GM12878 (cell line): ENCODE results near the gene TBCK. TPM values are rescaled to one million over a fixed set of nuclear protein-coding genes. Genes with fewer than 3 reads are reported as not detected.

ENCODE experiments used
- ATAC-seq: fragments of 200-7000 bp; cut with Tn5 transposase; 3 replicates; pipeline ENCODE4 v1.9.1; 2020; ENCODE audit warnings: mild to moderate bottlenecking, moderate library complexity
- BruUV-seq: library from RNA; stranded (reverse); fragments of 400-500 nt; replicated peaks from 2 replicates; lab custom pipeline; 2021; lab: Mats Ljungman, UMichigan
- CTCF ChIA-PET: fragments of 300-600 bp; sonication (Branson Sonifier 250); formaldehyde crosslinking; extraction: SDS; loops from one replicate; lab custom pipeline; 2021; ENCODE audit warnings: inconsistent platforms; lab: Yijun Ruan, JAX
- POLR2A ChIA-PET: fragments of 350-600 bp; formaldehyde crosslinking; extraction: SDS; loops from one replicate; lab custom pipeline; 2021; ENCODE audit warnings: inconsistent platforms; lab: Charles Lee
- RAD21 ChIA-PET: fragments of 300-600 bp; sonication (Branson Sonifier 250); formaldehyde crosslinking; loops from one replicate; lab custom pipeline; 2023; ENCODE audit warnings: antibody characterized with exemption; ENCODE audit not compliant: unreplicated experiment; lab: Charles Lee
- SMC1A ChIA-PET: fragments of 300-600 bp; sonication (Branson Sonifier 250); formaldehyde crosslinking; loops from one replicate; lab custom pipeline; 2023; ENCODE audit not compliant: unreplicated experiment, uncharacterized antibody; lab: Charles Lee
- DNase-seq: peaks from one replicate; pipeline ENCODE4 v3.0.0-alpha.2; 2011; ENCODE audit warnings: low read depth, low spot score
- FAIRE-seq: peaks from 3 replicates; lab custom pipeline; 2011; peaks lifted over from hg19 to GRCh38; lab: Jason Lieb, UNC
- H2AFZ ChIP-seq: 2 replicates; pipeline ENCODE4 v1.6.0; 2011; ENCODE audit warnings: low read depth, low read length, control low read depth; ENCODE audit not compliant: control insufficient read depth
- H3K27ac ChIP-seq: 2 replicates; pipeline ENCODE4 v1.5.1; 2011; ENCODE audit warnings: control low read depth; ENCODE audit not compliant: control insufficient read depth, insufficient read depth
- H3K27me3 ChIP-seq, 2 experiments: replicated peaks in 1 of 2; 2 replicates each; pipeline versions ENCODE4 v1.6.0 to v1.6.1; 2011; ENCODE audit warnings: low read length in 1 of 2; ENCODE audit not compliant: control insufficient read depth in 2 of 2, insufficient read depth in 2 of 2
- H3K36me3 ChIP-seq, 2 experiments: 2 replicates each; pipeline ENCODE4 v1.5.1; 2011; ENCODE audit warnings: low read length in 1 of 2; ENCODE audit not compliant: control insufficient read depth in 2 of 2, insufficient read depth in 2 of 2
- H3K4me1 ChIP-seq: 2 replicates; pipeline ENCODE4 v1.6.1; 2011; ENCODE audit warnings: mild to moderate bottlenecking, low read length, moderate library complexity, mixed read lengths; ENCODE audit not compliant: control insufficient read depth, insufficient read depth
- H3K4me2 ChIP-seq: 2 replicates; pipeline ENCODE4 v1.6.0; 2011; ENCODE audit warnings: control low read depth; ENCODE audit not compliant: control insufficient read depth, insufficient read depth
- H3K4me3 ChIP-seq: fragments of 200-600 bp; sonication (generic); 2 replicates; pipeline ENCODE4 v1.5.1; 2016
- H3K79me2 ChIP-seq: 2 replicates; pipeline ENCODE4 v1.6.0; 2011; ENCODE audit warnings: low read length; ENCODE audit not compliant: control insufficient read depth, insufficient read depth
- H3K9ac ChIP-seq: 2 replicates; pipeline ENCODE4 v1.8.0; 2011; ENCODE audit warnings: low read length, control low read depth, mixed read lengths; ENCODE audit not compliant: control insufficient read depth, insufficient read depth
- H3K9me3 ChIP-seq: replicated peaks from 3 replicates; pipeline ENCODE4 v1.5.1; 2011; ENCODE audit warnings: mild to moderate bottlenecking, low read length; ENCODE audit not compliant: control insufficient read depth, insufficient read depth
- H4K20me1 ChIP-seq: 2 replicates; pipeline ENCODE4 v1.6.0; 2011; ENCODE audit not compliant: control insufficient read depth, insufficient read depth
- ATF2 ChIP-seq: IDR thresholded peaks from 2 replicates; pipeline ENCODE4 v1.6.1; 2012; ENCODE audit warnings: low read length, inconsistent platforms
- BCL3 ChIP-seq: IDR thresholded peaks from 2 replicates; pipeline ENCODE4 v1.6.1; 2011; ENCODE audit warnings: borderline replicate concordance, low read depth, mild to moderate bottlenecking, moderate library complexity, low read length; ENCODE audit not compliant: insufficient read depth, poor library complexity, severe bottlenecking
- BMI1 ChIP-seq: fragments of 450-650 bp; IDR thresholded peaks from 2 replicates; pipeline ENCODE4 v1.6.1; 2016; ENCODE audit warnings: mild to moderate bottlenecking, moderate library complexity, borderline replicate concordance
- CBX3 ChIP-seq: fragments of 200-600 bp; sonication (generic); IDR thresholded peaks from 2 replicates; pipeline ENCODE4 v1.6.1; 2016; ENCODE audit warnings: low read depth, borderline replicate concordance
- EP300 ChIP-seq, 2 experiments: fragments of 150-350 bp in 1 of 2; IDR thresholded peaks; 2 replicates each; pipeline ENCODE4 v1.6.1; 2011 to 2012; ENCODE audit warnings: low read depth in 2 of 2, low read length in 2 of 2, borderline replicate concordance in 1 of 2, improper control_type of control experiment in 1 of 2, inconsistent platforms in 1 of 2; ENCODE audit not compliant: control insufficient read depth in 1 of 2
- KAT2A ChIP-seq: conservative IDR thresholded peaks from 2 replicates; pipeline ENCODE4 v1.6.1; 2011; ENCODE audit warnings: low read depth, low read length; ENCODE audit not compliant: control insufficient read depth
- MXI1 ChIP-seq: fragments of 150-350 bp; IDR thresholded peaks from 2 replicates; pipeline ENCODE4 v1.6.1; 2011; ENCODE audit warnings: low read depth, mild to moderate bottlenecking, inconsistent platforms, low read length, improper control_type of control experiment
- NR2C2 ChIP-seq: IDR thresholded peaks from 2 replicates; pipeline ENCODE4 v1.6.1; 2011; ENCODE audit warnings: borderline replicate concordance, low read depth; ENCODE audit not compliant: control insufficient read depth, insufficient read length
- POLR2A ChIP-seq: IDR thresholded peaks from 2 replicates; pipeline ENCODE4 v1.6.1; 2011; ENCODE audit warnings: low read depth, mild to moderate bottlenecking, low read length
- SIX5 ChIP-seq: IDR thresholded peaks from 2 replicates; pipeline ENCODE4 v1.6.1; 2011; ENCODE audit warnings: mild to moderate bottlenecking, low read depth, low read length, moderate library complexity; ENCODE audit not compliant: severe bottlenecking
- SMAD5 ChIP-seq: IDR thresholded peaks from 2 replicates; pipeline ENCODE4 v1.6.1; 2016; ENCODE audit warnings: antibody characterized with exemption, low read depth
- TBL1XR1 ChIP-seq: IDR thresholded peaks from 2 replicates; pipeline ENCODE4 v1.6.1; 2012; ENCODE audit warnings: low read depth, low read length, improper control_type of control experiment
- TCF3 ChIP-seq: IDR thresholded peaks from 2 replicates; pipeline ENCODE4 v1.6.1; 2012; ENCODE audit warnings: low read depth, mild to moderate bottlenecking, low read length, borderline replicate concordance; ENCODE audit not compliant: insufficient read depth
- TCF7 ChIP-seq: IDR thresholded peaks from 2 replicates; pipeline ENCODE4 v1.6.1; 2014; ENCODE audit warnings: antibody characterized with exemption, borderline replicate concordance
- ZNF207 ChIP-seq: fragments of 450-650 bp; IDR thresholded peaks from 2 replicates; pipeline ENCODE4 v1.6.1; 2014; ENCODE audit warnings: antibody characterized with exemption, mild to moderate bottlenecking, borderline replicate concordance
- WGBS: methylation state at CpG from one replicate; pipeline ENCODE4 v1.1.6; 2016; ENCODE audit warnings: low lambda C conversion rate; ENCODE audit not compliant: insufficient replicate concordance, insufficient coverage; ENCODE audit errors: missing lambda C conversion rate; 5-methylcytosine and 5-hydroxymethylcytosine counted together
- in situ Hi-C: fragments of 300-500 bp; cut with MboI; formaldehyde crosslinking; loops from 9 replicates; pipeline ENCODE4 v1.14.3; 2018; ENCODE audit warnings: mixed read lengths
- intact Hi-C: fragments of 100-400 bp; cut with micrococcal nuclease; formaldehyde crosslinking; loops from one replicate; pipeline ENCODE4 v1.14.2; 2022; ENCODE audit not compliant: unreplicated experiment
- polyA plus RNA-seq, 11 experiments: library from polyadenylated mRNA; depleted of rRNA in 4 of 11; unstranded in 6 of 11; stranded (reverse) in 5 of 11; fragments of >200 nt; fragmentation: Nextera tagmentation in 4 of 11; fragmentation: Illumina TruSeq in 1 of 11; extraction: Ambion mirVana in 4 of 11; extraction: Trizol in 1 of 11; gene quantifications; 1 replicate in 1 of 11; 2 replicates in 10 of 11; pipeline versions ENCODE4 v1.2.1 to v1.2.3, GENCODE V29; 2011 to 2016; ENCODE audit warnings: inconsistent platforms in 2 of 11, missing spikeins in 2 of 11, low read depth in 1 of 11
- total RNA-seq, 4 experiments: library from RNA; depleted of rRNA in 3 of 4; stranded (reverse); fragments of >200 nt in 3 of 4; fragmentation: Illumina TruSeq in 1 of 4; extraction: Trizol in 1 of 4; gene quantifications; 2 replicates each; pipeline versions ENCODE4 v1.2.1 to v1.2.3, GENCODE V29; 2013 to 2021
- TF ChIP-seq, protein P1 (sequence below): IDR thresholded peaks from 2 replicates; pipeline ENCODE4 v1.6.1; 2012; ENCODE audit warnings: low read depth, low read length, improper control_type of control experiment
- TF ChIP-seq, protein P2 (sequence below): IDR thresholded peaks from 2 replicates; pipeline ENCODE4 v1.6.1; 2011; ENCODE audit warnings: mild to moderate bottlenecking, low read depth, low read length, moderate library complexity; ENCODE audit not compliant: insufficient replicate concordance

The TBCK gene
- total and polyA plus RNA-seq, 10 of the 15 experiments (the other 5 are each of a cell fraction or from before 2014, with no cell fraction given): 4.1 to 30.3 (median 20.2) TPM

DNA sequence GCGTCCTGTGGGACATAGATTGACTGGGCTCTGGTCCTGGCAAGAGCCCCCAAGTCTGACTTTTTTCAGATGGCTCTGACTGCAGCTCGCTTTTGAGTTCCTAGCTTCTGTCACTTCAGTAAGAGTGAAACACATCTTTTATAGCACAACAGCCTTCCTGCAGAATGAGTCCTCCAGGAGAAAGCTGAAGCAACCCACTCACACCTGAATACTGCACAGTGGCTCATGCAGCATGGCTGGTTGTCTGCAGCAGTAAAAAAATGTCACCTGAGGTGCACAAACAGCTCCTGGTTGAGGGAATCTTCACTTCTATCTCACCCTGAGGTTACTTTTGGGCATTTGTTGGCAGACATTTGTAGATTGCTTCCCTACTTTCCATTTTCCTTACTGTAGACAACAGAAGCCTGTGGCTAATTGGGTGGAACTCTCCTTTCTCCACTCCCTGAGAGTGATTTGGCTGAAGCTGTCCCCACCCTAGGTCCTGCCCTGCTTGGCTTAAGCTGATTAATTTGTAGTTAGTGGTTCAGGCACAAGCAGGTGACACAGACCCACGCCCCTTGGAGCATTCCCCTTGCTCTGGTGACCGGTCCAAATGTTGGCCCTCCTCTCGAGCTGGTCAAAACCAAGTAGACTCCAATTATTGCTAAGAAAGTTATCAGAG is 321.0 kb downstream of the TBCK start:
- H3K4me2 ChIP-seq: no peak overlapping the region
- no peaks in the 10 kb centered on the region for H3K27me3 ChIP-seq
- no peak for TF ChIP-seq TBL1XR1
- no peak for TF ChIP-seq TCF3
- no peak for TF ChIP-seq POLR2A
- TF ChIP-seq EP300 (IDR thresholded peaks at IDR 0.05; ENCODE audit: borderline replicate concordance in 1 of 2, control insufficient read depth in 1 of 2, low read depth in 2 of 2, low read length in 2 of 2): no peak
- no peak for TF ChIP-seq BCL3
- no peak for TF ChIP-seq SMAD5
- no peak for TF ChIP-seq CBX3
- no peak for TF ChIP-seq ATF2
- no peak for TF ChIP-seq NR2C2
- no peak for TF ChIP-seq ZNF207
- TF ChIP-seq KAT2A: no peak
- TF ChIP-seq MXI1: no peak
- TF ChIP-seq BMI1: no peak
- no peak for TF ChIP-seq TCF7
- TF ChIP-seq, protein P1, sequence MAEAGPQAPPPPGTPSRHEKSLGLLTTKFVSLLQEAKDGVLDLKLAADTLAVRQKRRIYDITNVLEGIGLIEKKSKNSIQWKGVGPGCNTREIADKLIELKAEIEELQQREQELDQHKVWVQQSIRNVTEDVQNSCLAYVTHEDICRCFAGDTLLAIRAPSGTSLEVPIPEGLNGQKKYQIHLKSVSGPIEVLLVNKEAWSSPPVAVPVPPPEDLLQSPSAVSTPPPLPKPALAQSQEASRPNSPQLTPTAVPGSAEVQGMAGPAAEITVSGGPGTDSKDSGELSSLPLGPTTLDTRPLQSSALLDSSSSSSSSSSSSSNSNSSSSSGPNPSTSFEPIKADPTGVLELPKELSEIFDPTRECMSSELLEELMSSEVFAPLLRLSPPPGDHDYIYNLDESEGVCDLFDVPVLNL: no peak
- no peak for TF ChIP-seq SIX5
- TF ChIP-seq, protein P2, sequence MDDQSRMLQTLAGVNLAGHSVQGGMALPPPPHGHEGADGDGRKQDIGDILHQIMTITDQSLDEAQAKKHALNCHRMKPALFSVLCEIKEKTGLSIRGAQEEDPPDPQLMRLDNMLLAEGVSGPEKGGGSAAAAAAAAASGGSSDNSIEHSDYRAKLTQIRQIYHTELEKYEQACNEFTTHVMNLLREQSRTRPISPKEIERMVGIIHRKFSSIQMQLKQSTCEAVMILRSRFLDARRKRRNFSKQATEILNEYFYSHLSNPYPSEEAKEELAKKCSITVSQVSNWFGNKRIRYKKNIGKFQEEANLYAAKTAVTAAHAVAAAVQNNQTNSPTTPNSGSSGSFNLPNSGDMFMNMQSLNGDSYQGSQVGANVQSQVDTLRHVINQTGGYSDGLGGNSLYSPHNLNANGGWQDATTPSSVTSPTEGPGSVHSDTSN: no peak
- H3K4me3 ChIP-seq: no peak overlapping the region
- no peaks in the 10 kb centered on the region for H3K4me1 ChIP-seq
- H4K20me1 ChIP-seq: no peaks in the 10 kb centered on the region
- no peak for ATAC-seq
- H3K27ac ChIP-seq: no peak overlapping the region
- no peaks in the 10 kb centered on the region for H3K36me3 ChIP-seq
- no peaks in the 10 kb centered on the region for H3K79me2 ChIP-seq
- DNase-seq: no peak
- CTCF ChIA-PET: no interaction called here
- RAD21 ChIA-PET: no interaction called here
- BruUV-seq: no TSS peak
- POLR2A ChIA-PET: interaction anchor here (0.6 kb wide), 1 partner anchor 125 kb away, joined by 6 read pairs; no protein-coding TSS in a partner anchor
- in situ Hi-C loops (no loop called here), intact Hi-C loops (no loop called here)
- no peaks in the 10 kb centered on the region for H3K9me3 ChIP-seq
- SMC1A ChIA-PET: no interaction called here
- WGBS: 30% methylated on average over 5 of the region's 5 CpGs
- FAIRE-seq: no peak
- H3K9ac ChIP-seq: no peak overlapping the region
- H2AFZ ChIP-seq: no peak overlapping the region
